K562 (cell line): ENCODE results near the gene AFG1L. TPM values are rescaled to one million over a fixed set of nuclear protein-coding genes. Genes with fewer than 3 reads are reported as not detected.

Experiments used
- ARID1B ChIP-seq: fragments of 450-650 bp; IDR thresholded peaks from 2 replicates; pipeline ENCODE4 v1.6.1; 2016; ENCODE audit warnings: antibody characterized with exemption, mild to moderate bottlenecking, inconsistent platforms
- MAFK ChIP-seq: IDR thresholded peaks from 2 replicates; pipeline ENCODE4 v1.6.1; 2011; ENCODE audit warnings: low read length, improper control_type of control experiment
- MCM2 ChIP-seq: fragments of 450-650 bp; IDR thresholded peaks from 2 replicates; pipeline ENCODE4 v1.6.1; 2017; ENCODE audit warnings: low read depth, mild to moderate bottlenecking
- MTA1 ChIP-seq: fragments of 450-650 bp; IDR thresholded peaks from 2 replicates; pipeline ENCODE4 v1.6.1; 2017; ENCODE audit warnings: borderline replicate concordance
- OTX1 ChIP-seq: fragments of 450-650 bp; formaldehyde crosslinking; IDR thresholded peaks from 2 replicates; pipeline ENCODE4 v1.4.0; 2022; ENCODE audit warnings: mild to moderate bottlenecking
- PHB2 ChIP-seq: fragments of 450-650 bp; IDR thresholded peaks from 2 replicates; pipeline ENCODE4 v1.6.1; 2017; ENCODE audit warnings: low read depth
- PYGO2 ChIP-seq: fragments of 450-650 bp; IDR thresholded peaks from 2 replicates; pipeline ENCODE4 v1.6.1; 2016; ENCODE audit warnings: mild to moderate bottlenecking, missing genetic modification characterization, moderate library complexity, missing compliant biosample characterization
- SIN3B ChIP-seq: fragments of 450-650 bp; IDR thresholded peaks from 2 replicates; pipeline ENCODE4 v1.6.1; 2017; ENCODE audit warnings: low read depth, mild to moderate bottlenecking, moderate library complexity
- SPI1 ChIP-seq: IDR thresholded peaks from 2 replicates; pipeline ENCODE4 v1.6.1; 2011; ENCODE audit warnings: low read depth, low read length, control low read depth, borderline replicate concordance
- YY1 ChIP-seq, 3 experiments: IDR thresholded peaks; 2 replicates each; pipeline ENCODE4 v1.6.1; 2011; ENCODE audit warnings: low read length in 2 of 3, mild to moderate bottlenecking in 2 of 3, moderate library complexity in 2 of 3, borderline replicate concordance in 1 of 3, control low read depth in 1 of 3, low read depth in 1 of 3; ENCODE audit not compliant: insufficient read depth in 3 of 3, insufficient replicate concordance in 2 of 3, control insufficient read depth in 1 of 3, insufficient read length in 1 of 3; ENCODE audit errors: extremely low read depth in 1 of 3
- ZNF263 ChIP-seq: sonication (generic); formaldehyde crosslinking; IDR thresholded peaks from 2 replicates; pipeline ENCODE4 v1.8.0; 2022; ENCODE audit warnings: mild to moderate bottlenecking, missing genetic modification reagents, borderline replicate concordance
- ZNF282 ChIP-seq: sonication (generic); formaldehyde crosslinking; IDR thresholded peaks from 2 replicates; pipeline ENCODE4 v1.8.1; 2023; ENCODE audit warnings: missing genetic modification reagents
- polyA plus RNA-seq, 8 experiments: library from polyadenylated mRNA; depleted of rRNA in 4 of 8; stranded (reverse) in 5 of 8; unstranded in 3 of 8; fragments of >200 nt; fragmentation: Nextera tagmentation in 2 of 8; fragmentation: Illumina TruSeq in 1 of 8; extraction: Ambion mirVana in 2 of 8; extraction: Trizol in 1 of 8; gene quantifications; 2 replicates each; pipeline versions ENCODE4 v1.2.1 to v1.2.3, GENCODE V29; 2011 to 2014; ENCODE audit warnings: inconsistent platforms in 1 of 8, missing spikeins in 1 of 8
- total RNA-seq, 7 experiments: library from RNA; depleted of rRNA in 6 of 7; stranded (reverse); fragments of >200 nt in 6 of 7; fragmentation: Illumina TruSeq in 2 of 7; extraction: Trizol in 2 of 7; gene quantifications; 2 replicates each; pipeline versions ENCODE4 v1.2.1 to v1.2.3, GENCODE V29; 2011 to 2021; ENCODE audit warnings: low replicate concordance in 1 of 7
- TF ChIP-seq, protein P1 (sequence below): fragments of 450-650 bp; IDR thresholded peaks from 2 replicates; pipeline ENCODE4 v1.6.1; 2016; ENCODE audit warnings: low read depth
- TF ChIP-seq, protein P2 (sequence below): fragments of 250-450 bp; sonication (Bioruptor Pico); IDR thresholded peaks from 2 replicates; pipeline ENCODE4 v1.8.0; 2021; ENCODE audit warnings: moderate library complexity, mild to moderate bottlenecking, inconsistent platforms
- TF ChIP-seq, protein P3 (sequence below), 3 experiments: fragments of 200-800 bp in 1 of 3; sonication (Bioruptor generic) in 1 of 3; sonication (generic) in 1 of 3; formaldehyde crosslinking in 1 of 3; IDR thresholded peaks; 2 replicates each; pipeline versions ENCODE4 v1.6.1 to v1.8.0; 2016 to 2022; ENCODE audit warnings: mild to moderate bottlenecking in 2 of 3, missing compliant biosample characterization in 2 of 3, missing genetic modification characterization in 2 of 3, missing genetic modification reagents in 1 of 3

Gene AFG1L
- total and polyA plus RNA-seq, 9 of the 15 experiments (the other 6 are each of a cell fraction or from before 2014, with no cell fraction given), result 2.2 to 15.5 (median 5.8) TPM

DNA sequence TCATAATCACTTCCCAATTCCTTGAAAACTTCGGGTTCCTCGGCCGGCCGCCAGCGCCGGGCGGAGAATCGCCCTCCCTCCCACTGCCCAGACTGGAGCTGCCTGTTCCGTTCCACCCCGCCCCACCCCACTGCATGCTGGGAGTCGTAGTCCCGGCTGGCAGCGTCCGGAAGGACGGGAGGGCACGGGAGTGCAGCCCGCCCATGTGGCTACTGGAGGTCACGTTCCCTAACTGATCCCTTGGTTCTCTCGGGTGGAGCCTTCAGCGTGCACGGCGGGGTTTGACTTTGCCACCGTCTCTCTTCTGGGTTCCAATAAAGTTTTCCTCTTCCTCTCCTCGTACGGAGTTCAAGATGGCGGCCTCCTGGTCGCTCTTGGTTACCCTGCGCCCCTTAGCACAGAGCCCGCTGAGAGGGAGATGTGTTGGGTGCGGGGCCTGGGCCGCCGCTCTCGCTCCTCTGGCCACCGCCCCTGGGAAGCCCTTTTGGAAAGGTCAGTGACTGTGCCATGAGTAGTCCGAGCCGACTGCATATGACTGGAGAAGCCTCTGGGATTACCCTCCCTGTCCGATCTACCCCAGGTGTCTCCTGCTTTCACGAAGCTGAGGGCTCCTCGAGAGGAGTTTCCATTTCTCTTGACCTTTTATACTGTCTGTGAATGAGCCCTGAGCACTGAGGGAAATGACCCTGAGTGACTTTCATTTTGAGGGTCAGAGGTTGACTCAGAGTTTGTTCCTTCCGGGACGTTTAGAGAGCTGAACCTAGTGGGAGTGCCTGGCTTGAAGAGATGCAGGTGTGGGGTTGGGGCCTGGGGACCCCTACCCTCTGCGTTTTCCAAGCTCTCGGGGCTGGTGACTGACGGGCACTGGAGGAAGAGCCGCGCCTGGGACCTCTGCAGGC, at the start of gene AFG1L (continued):
- TF ChIP-seq, protein P1, sequence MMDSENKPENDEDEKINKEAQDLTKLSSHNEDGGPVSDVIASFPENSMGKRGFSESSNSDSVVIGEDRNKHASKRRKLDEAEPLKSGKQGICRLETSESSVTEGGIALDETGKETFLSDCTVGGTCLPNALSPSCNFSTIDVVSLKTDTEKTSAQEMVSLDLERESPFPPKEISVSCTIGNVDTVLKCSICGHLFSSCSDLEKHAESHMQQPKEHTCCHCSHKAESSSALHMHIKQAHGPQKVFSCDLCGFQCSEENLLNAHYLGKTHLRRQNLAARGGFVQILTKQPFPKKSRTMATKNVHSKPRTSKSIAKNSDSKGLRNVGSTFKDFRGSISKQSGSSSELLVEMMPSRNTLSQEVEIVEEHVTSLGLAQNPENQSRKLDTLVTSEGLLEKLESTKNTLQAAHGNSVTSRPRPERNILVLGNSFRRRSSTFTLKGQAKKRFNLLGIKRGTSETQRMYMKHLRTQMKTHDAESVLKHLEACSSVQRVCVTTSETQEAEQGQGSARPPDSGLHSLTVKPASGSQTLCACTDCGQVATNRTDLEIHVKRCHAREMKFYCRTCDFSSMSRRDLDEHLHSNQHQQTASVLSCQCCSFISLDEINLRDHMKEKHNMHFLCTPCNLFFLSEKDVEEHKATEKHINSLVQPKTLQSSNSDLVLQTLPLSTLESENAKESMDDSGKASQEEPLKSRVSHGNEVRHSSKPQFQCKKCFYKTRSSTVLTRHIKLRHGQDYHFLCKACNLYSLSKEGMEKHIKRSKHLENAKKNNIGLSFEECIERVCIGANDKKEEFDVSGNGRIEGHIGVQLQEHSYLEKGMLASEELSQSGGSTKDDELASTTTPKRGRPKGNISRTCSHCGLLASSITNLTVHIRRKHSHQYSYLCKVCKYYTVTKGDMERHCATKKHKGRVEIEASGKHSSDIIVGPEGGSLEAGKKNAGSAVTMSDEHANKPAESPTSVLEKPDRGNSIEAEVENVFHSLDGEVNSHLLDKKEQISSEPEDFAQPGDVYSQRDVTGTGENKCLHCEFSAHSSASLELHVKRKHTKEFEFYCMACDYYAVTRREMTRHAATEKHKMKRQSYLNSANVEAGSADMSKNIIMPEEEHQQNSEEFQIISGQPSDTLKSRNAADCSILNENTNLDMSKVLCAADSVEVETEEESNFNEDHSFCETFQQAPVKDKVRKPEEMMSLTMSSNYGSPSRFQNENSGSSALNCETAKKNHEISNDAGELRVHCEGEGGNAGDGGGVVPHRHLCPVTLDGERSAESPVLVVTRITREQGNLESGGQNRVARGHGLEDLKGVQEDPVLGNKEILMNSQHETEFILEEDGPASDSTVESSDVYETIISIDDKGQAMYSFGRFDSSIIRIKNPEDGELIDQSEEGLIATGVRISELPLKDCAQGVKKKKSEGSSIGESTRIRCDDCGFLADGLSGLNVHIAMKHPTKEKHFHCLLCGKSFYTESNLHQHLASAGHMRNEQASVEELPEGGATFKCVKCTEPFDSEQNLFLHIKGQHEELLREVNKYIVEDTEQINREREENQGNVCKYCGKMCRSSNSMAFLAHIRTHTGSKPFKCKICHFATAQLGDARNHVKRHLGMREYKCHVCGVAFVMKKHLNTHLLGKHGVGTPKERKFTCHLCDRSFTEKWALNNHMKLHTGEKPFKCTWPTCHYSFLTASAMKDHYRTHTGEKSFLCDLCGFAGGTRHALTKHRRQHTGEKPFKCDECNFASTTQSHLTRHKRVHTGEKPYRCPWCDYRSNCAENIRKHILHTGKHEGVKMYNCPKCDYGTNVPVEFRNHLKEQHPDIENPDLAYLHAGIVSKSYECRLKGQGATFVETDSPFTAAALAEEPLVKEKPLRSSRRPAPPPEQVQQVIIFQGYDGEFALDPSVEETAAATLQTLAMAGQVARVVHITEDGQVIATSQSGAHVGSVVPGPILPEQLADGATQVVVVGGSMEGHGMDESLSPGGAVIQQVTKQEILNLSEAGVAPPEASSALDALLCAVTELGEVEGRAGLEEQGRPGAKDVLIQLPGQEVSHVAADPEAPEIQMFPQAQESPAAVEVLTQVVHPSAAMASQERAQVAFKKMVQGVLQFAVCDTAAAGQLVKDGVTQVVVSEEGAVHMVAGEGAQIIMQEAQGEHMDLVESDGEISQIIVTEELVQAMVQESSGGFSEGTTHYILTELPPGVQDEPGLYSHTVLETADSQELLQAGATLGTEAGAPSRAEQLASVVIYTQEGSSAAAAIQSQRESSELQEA, result no peak
- TF ChIP-seq PYGO2 (tag) (no peak), OTX1 (CRISPR knock-in tag) (no peak), YY1 (IDR thresholded peaks at IDR 0.05; ENCODE audit: borderline replicate concordance in 1 of 3, control insufficient read depth in 1 of 3, extremely low read depth in 1 of 3, insufficient read depth in 3 of 3, insufficient read length in 1 of 3, insufficient replicate concordance in 2 of 3, low read depth in 1 of 3, low read length in 2 of 3) (peak; percentile 80 to 97 (median 94)), SIN3B (peak; percentile 46; the same call in 1 of the 2 replicates), ARID1B (no peak; the same call in none of the 2 replicates), ZNF282 (CRISPR knock-in tag) (no peak), SPI1 (peak; percentile 45; the same call in 1 of the 2 replicates), PHB2 (no peak), MTA1 (no peak), ZNF263 (no peak), MCM2 (no peak), MAFK (peak; percentile 44; the same call in 1 of the 2 replicates)
- TF ChIP-seq, protein P2, sequence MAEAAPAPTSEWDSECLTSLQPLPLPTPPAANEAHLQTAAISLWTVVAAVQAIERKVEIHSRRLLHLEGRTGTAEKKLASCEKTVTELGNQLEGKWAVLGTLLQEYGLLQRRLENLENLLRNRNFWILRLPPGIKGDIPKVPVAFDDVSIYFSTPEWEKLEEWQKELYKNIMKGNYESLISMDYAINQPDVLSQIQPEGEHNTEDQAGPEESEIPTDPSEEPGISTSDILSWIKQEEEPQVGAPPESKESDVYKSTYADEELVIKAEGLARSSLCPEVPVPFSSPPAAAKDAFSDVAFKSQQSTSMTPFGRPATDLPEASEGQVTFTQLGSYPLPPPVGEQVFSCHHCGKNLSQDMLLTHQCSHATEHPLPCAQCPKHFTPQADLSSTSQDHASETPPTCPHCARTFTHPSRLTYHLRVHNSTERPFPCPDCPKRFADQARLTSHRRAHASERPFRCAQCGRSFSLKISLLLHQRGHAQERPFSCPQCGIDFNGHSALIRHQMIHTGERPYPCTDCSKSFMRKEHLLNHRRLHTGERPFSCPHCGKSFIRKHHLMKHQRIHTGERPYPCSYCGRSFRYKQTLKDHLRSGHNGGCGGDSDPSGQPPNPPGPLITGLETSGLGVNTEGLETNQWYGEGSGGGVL (CRISPR knock-in tag), result no peak
- TF ChIP-seq, protein P3, sequence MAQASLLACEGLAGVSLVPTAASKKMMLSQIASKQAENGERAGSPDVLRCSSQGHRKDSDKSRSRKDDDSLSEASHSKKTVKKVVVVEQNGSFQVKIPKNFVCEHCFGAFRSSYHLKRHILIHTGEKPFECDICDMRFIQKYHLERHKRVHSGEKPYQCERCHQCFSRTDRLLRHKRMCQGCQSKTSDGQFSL (CRISPR knock-in tag; IDR thresholded peaks at IDR 0.05), result no peak
- TF ChIP-seq, protein P3 (tag; IDR thresholded peaks at IDR 0.05), result 0 out of 4 replicates have a peak, but pooled peaks of 1 of the 2 experiments have one; percentile 10
